Cardiac fibroblast (primary cell): ENCODE data around the gene PATJ.
"Not testable (repeated sequence)": the region's sequence is repeated elsewhere in the genome, so short reads cannot be mapped to it uniquely, and the experiment has no call there.

Source experiments
- DNase-seq, 2 donors: peaks; one replicate each; pipeline versions ENCODE4 v3.0.0 to v3.0.0-alpha.2; 2010; ENCODE audit warnings: low read depth in 2 of 2
- H3K4me3 ChIP-seq, 2 donors: replicated peaks in 1 of 2; 1 replicate in 1 of 2; 2 replicates in 1 of 2; pipeline ENCODE4 v1.5.1; 2011; ENCODE audit warnings: low read depth in 2 of 2, low read length in 2 of 2, mild to moderate bottlenecking in 2 of 2, moderate library complexity in 1 of 2
- CTCF ChIP-seq: IDR thresholded peaks from one replicate; pipeline ENCODE4 v1.5.1; 2011; ENCODE audit warnings: low read depth, mild to moderate bottlenecking, low read length, inconsistent platforms

The PATJ gene

GRCh38 chr1:62210960-62211359 is 468.7 kb downstream of the PATJ start:
- no peak for DNase-seq
- no peak overlapping the region for H3K4me3 ChIP-seq
- no peak for TF ChIP-seq CTCF

GRCh38 chr1:62212411-62212810 is 470.1 kb downstream of the PATJ start:
- no peak overlapping the region for H3K4me3 ChIP-seq
- DNase-seq: no peak
- TF ChIP-seq CTCF: no peak

GRCh38 chr1:62213075-62213914 is 471.0 kb downstream of the PATJ start:
- DNase-seq: no peak
- no peak overlapping the region for H3K4me3 ChIP-seq
- TF ChIP-seq CTCF: no peak

DNA sequence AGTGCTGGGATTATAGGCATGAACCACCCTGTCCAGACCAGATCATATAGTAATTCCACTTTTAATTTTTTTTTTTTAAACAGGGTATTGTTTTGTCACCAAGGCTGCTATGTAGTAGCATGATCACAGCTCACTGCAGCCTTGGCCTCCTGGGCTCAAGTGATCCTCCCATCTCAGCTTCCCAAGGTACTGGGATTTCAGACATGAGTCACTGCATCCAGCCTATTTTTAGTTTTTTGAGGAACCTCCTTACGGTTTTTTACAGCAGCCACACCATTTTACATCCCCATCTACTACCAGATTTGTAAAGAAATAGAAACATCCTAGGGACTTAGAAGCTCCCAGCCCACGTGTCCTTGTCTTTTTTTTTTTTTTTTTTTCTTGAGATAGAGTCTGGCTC is 476.3 kb downstream of the PATJ start:
- no peak for TF ChIP-seq CTCF
- DNase-seq: no peak
- H3K4me3 ChIP-seq: no peak overlapping the region

GRCh38 chr1:62220456-62220855 is 478.2 kb downstream of the PATJ start:
- not testable (repeated sequence) for H3K4me3 ChIP-seq

GRCh38 chr1:62221171-62221570 is 478.9 kb downstream of the PATJ start:
- no peak overlapping the region for H3K4me3 ChIP-seq
- no peak for TF ChIP-seq CTCF
- DNase-seq: no peak

More at GRCh38 chr1:62220456-62220855, 478.2 kb downstream of the PATJ start:
- DNase-seq: not testable (repeated sequence)

DNA sequence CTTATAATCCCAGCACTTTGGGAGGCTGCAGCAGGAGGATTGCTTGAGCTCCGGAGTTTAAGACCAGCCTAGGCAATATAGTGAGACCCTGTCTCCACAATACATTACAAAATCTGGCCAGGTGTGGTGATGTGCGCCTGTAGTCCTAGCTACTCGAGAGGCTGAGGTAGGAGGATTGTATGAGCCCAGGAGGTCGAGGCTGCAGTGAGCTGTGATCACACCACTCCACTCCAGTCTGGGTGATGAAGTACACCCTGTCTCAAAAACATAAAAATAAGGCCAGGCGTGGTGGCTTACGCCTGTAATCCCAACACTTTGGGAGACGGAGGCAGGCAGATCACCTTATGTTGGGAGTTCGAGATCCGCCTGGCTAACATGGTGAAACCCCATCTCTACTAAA is 480.0 kb downstream of the PATJ start:
- no peak for TF ChIP-seq CTCF
- H3K4me3 ChIP-seq: no peak overlapping the region
- no peak for DNase-seq
